NCI-H524 treated with DMSO at 0.1 percent for 48 hours (cell line): ENCODE data around the gene LAMTOR5.
A peak's percentile ranks its signal among the peaks of the same experiment; 100 is the strongest.
"Not testable (repeated sequence)": the region's sequence is repeated elsewhere in the genome, so short reads cannot be mapped to it uniquely, and the experiment has no call there.

ENCODE experiments used
- DNase-seq: peaks from one replicate; lab custom pipeline; 2025; lab: John Stamatoyannopoulos, UW

Gene LAMTOR5

GRCh38 chr1:110426854-110427253 is 19.4 kb upstream of the LAMTOR5 start:
- DNase-seq: no peak

- DNase-seq: no peak
Observed at GRCh38 chr1:110425612-110426152, 18.2 kb upstream of the LAMTOR5 start.

GRCh38 chr1:110424699-110425611 is 17.5 kb upstream of the LAMTOR5 start:
- DNase-seq: peak; percentile 9

GRCh38 chr1:110420874-110421793 is 13.6 kb upstream of the LAMTOR5 start:
- DNase-seq: no peak

- no peak for DNase-seq
Observed at GRCh38 chr1:110420023-110420662, 12.6 kb upstream of the LAMTOR5 start.

GRCh38 chr1:110418729-110419128 is 11.2 kb upstream of the LAMTOR5 start:
- DNase-seq: no peak

GRCh38 chr1:110413045-110413444 is 5.6 kb upstream of the LAMTOR5 start:
- not testable (repeated sequence) for DNase-seq

GRCh38 chr1:110412576-110412975 is 5.1 kb upstream of the LAMTOR5 start:
- DNase-seq: no peak

GRCh38 chr1:110411173-110411735 is 3.8 kb upstream of the LAMTOR5 start:
- DNase-seq: no peak

- no peak for DNase-seq
Observed at GRCh38 chr1:110409316-110409715, 1.8 kb upstream of the LAMTOR5 start.

GRCh38 chr1:110408488-110408887 is 994 bp upstream of the LAMTOR5 start:
- DNase-seq: no peak

- DNase-seq: not testable (repeated sequence)
Observed at GRCh38 chr1:110406407-110406806, 1.1 kb downstream of the LAMTOR5 start.

GRCh38 chr1:110404401-110404800 is 3.1 kb downstream of the LAMTOR5 start:
- DNase-seq: no peak

- no peak for DNase-seq
Observed at GRCh38 chr1:110403805-110404204, 3.7 kb downstream of the LAMTOR5 start.

GRCh38 chr1:110396259-110396958 is 11.1 kb downstream of the LAMTOR5 start:
- DNase-seq: not testable (repeated sequence)

- no peak for DNase-seq
Observed at GRCh38 chr1:110394493-110394820, 13.0 kb downstream of the LAMTOR5 start.

- no peak for DNase-seq
Observed at GRCh38 chr1:110393691-110394492, 13.6 kb downstream of the LAMTOR5 start.

- DNase-seq: no peak
Observed at GRCh38 chr1:110393286-110393685, 14.2 kb downstream of the LAMTOR5 start.

GRCh38 chr1:110390692-110391245 is 16.7 kb downstream of the LAMTOR5 start, which contains the start of gene SLC16A4:
Gene SLC16A4, minus strand, starts transcription at chr1:110391026. Its CDS starts 1,703 bp downstream, at chr1:110389323.
- no peak for DNase-seq

- DNase-seq: no peak
Observed at GRCh38 chr1:110390096-110390495, 17.4 kb downstream of the LAMTOR5 start.
